ENCODE results near the gene MAN2A1. TPM values are rescaled to one million over a fixed set of nuclear protein-coding genes. Genes with fewer than 3 reads are reported as not detected.

The MAN2A1 gene
- total RNA-seq, 1 experiment from 2014 or later: 128 TPM

- BruUV-seq (replicated peaks): no TSS peak
- CTCF ChIA-PET: no interaction called here
- intact Hi-C loops (cut with micrococcal nuclease; ENCODE audit: unreplicated experiment): no loop called here
Measured at GRCh38 chr5:109805883-109806282, 116.2 kb downstream of the MAN2A1 start.

GRCh38 chr5:109812698-109813097 is 123.0 kb downstream of the MAN2A1 start:
- no peak overlapping the region for H3K4me3 ChIP-seq (ENCODE audit: low read depth, low read length, poor library complexity, severe bottlenecking)
- H3K4me1 ChIP-seq (ENCODE audit: insufficient read depth, low read length, poor library complexity, severe bottlenecking): no peaks in the 10 kb centered on the region
- POLR2A ChIA-PET (ENCODE audit: low non-redundant PET): no interaction called here
- TF ChIP-seq CTCF (conservative IDR thresholded peaks at IDR 0.05; ENCODE audit: low read depth, low read length) (no peak), EZH2 (IDR thresholded peaks at IDR 0.05; ENCODE audit: borderline replicate concordance, low read depth, low read length, poor library complexity, severe bottlenecking) (no peak)
- CTCF ChIA-PET: no interaction called here
- no peak for DNase-seq (ENCODE audit: low spot score)
- intact Hi-C loops (cut with micrococcal nuclease; ENCODE audit: unreplicated experiment): no loop called here
- H3K27ac ChIP-seq (ENCODE audit: low read depth, low read length, poor library complexity, severe bottlenecking): no peak overlapping the region
- H3K9me3 ChIP-seq (ENCODE audit: low read depth, low read length, poor library complexity, severe bottlenecking): no peaks in the 10 kb centered on the region
- no peaks in the 10 kb centered on the region for H3K27me3 ChIP-seq (replicated peaks; ENCODE audit: insufficient read depth, low read depth, low read length, poor library complexity)
- peaks cover 78% of the 10 kb centered on the region for H3K36me3 ChIP-seq (ENCODE audit: insufficient read depth, low read length, poor library complexity, severe bottlenecking)
- BruUV-seq (replicated peaks): no TSS peak

More at GRCh38 chr5:109805883-109806282, 116.2 kb downstream of the MAN2A1 start:
- Histone ChIP-seq H3K36me3 (ENCODE audit: insufficient read depth, low read length, poor library complexity, severe bottlenecking) (peaks cover 53% of the 10 kb centered on the region), H3K27me3 (replicated peaks; ENCODE audit: insufficient read depth, low read depth, low read length, poor library complexity) (no peaks in the 10 kb centered on the region), H3K4me3 (ENCODE audit: low read depth, low read length, poor library complexity, severe bottlenecking) (no peak overlapping the region), H3K9me3 (ENCODE audit: low read depth, low read length, poor library complexity, severe bottlenecking) (no peaks in the 10 kb centered on the region), H3K27ac (ENCODE audit: low read depth, low read length, poor library complexity, severe bottlenecking) (no peak overlapping the region), H3K4me1 (ENCODE audit: insufficient read depth, low read length, poor library complexity, severe bottlenecking) (no peaks in the 10 kb centered on the region)
- POLR2A ChIA-PET (ENCODE audit: low non-redundant PET): no interaction called here
- TF ChIP-seq EZH2 (IDR thresholded peaks at IDR 0.05; ENCODE audit: borderline replicate concordance, low read depth, low read length, poor library complexity, severe bottlenecking) (no peak), CTCF (conservative IDR thresholded peaks at IDR 0.05; ENCODE audit: low read depth, low read length) (no peak)
- no peak for DNase-seq (ENCODE audit: low spot score)

- CTCF ChIA-PET: no interaction called here
- POLR2A ChIA-PET (ENCODE audit: low non-redundant PET): no interaction called here
- H3K27me3 ChIP-seq (replicated peaks; ENCODE audit: insufficient read depth, low read depth, low read length, poor library complexity): no peaks in the 10 kb centered on the region
- no peaks in the 10 kb centered on the region for H3K4me1 ChIP-seq (ENCODE audit: insufficient read depth, low read length, poor library complexity, severe bottlenecking)
- no peak for TF ChIP-seq EZH2 (IDR thresholded peaks at IDR 0.05; ENCODE audit: borderline replicate concordance, low read depth, low read length, poor library complexity, severe bottlenecking)
- no peak for TF ChIP-seq CTCF (conservative IDR thresholded peaks at IDR 0.05; ENCODE audit: low read depth, low read length)
- DNase-seq (ENCODE audit: low spot score): no peak
- H3K36me3 ChIP-seq (ENCODE audit: insufficient read depth, low read length, poor library complexity, severe bottlenecking): peaks cover 71% of the 10 kb centered on the region
- intact Hi-C loops (cut with micrococcal nuclease; ENCODE audit: unreplicated experiment): no loop called here
- no TSS peak for BruUV-seq (replicated peaks)
- no peaks in the 10 kb centered on the region for H3K9me3 ChIP-seq (ENCODE audit: low read depth, low read length, poor library complexity, severe bottlenecking)
- H3K4me3 ChIP-seq (ENCODE audit: low read depth, low read length, poor library complexity, severe bottlenecking): no peak overlapping the region
- H3K27ac ChIP-seq (ENCODE audit: low read depth, low read length, poor library complexity, severe bottlenecking): no peak overlapping the region
Measured at GRCh38 chr5:109816732-109817131, 127.0 kb downstream of the MAN2A1 start.
